Glutamatergic neuron (in vitro differentiated cells): ENCODE data around the gene ZFTA. TPM values are rescaled to one million over a fixed set of nuclear protein-coding genes. Genes with fewer than 3 reads are reported as not detected.
A peak's percentile ranks its signal among the peaks of the same experiment; 100 is the strongest.

Experiments
- DNase-seq: peaks from one replicate; pipeline ENCODE4 v3.0.0; 2022
- H3K27ac Mint-ChIP-seq: one replicate; pipeline ENCODE4 v1.8.0; 2020; ENCODE audit warnings: mild to moderate bottlenecking, mixed read lengths, inconsistent platforms; ENCODE audit not compliant: unreplicated experiment
- H3K27me3 Mint-ChIP-seq: one replicate; pipeline ENCODE4 v1.8.0; 2020; ENCODE audit warnings: mild to moderate bottlenecking, moderate library complexity, mixed read lengths, inconsistent platforms; ENCODE audit not compliant: unreplicated experiment
- H3K36me3 Mint-ChIP-seq: one replicate; pipeline ENCODE4 v1.8.0; 2020; ENCODE audit warnings: mild to moderate bottlenecking, mixed read lengths, inconsistent platforms; ENCODE audit not compliant: unreplicated experiment
- H3K4me1 Mint-ChIP-seq: one replicate; pipeline ENCODE4 v1.8.0; 2020; ENCODE audit warnings: mild to moderate bottlenecking, low read depth, mixed read lengths, inconsistent platforms; ENCODE audit not compliant: unreplicated experiment
- H3K4me3 Mint-ChIP-seq: one replicate; pipeline ENCODE4 v1.8.0; 2020; ENCODE audit warnings: mild to moderate bottlenecking, mixed read lengths, inconsistent platforms; ENCODE audit not compliant: unreplicated experiment
- H3K9me3 Mint-ChIP-seq: one replicate; pipeline ENCODE4 v1.8.0; 2020; ENCODE audit warnings: mild to moderate bottlenecking, moderate library complexity, mixed read lengths, inconsistent platforms; ENCODE audit not compliant: unreplicated experiment
- total RNA-seq: library from RNA; stranded (reverse); fragmentation: NEBNext Ultra II Directional; extraction: Animal tissue kit (Norgen Biotek cat#: 25700); gene quantifications from one replicate; pipeline ENCODE4 v1.2.1, GENCODE V29; 2021; ENCODE audit not compliant: unreplicated experiment
- TF ChIP-seq, protein P1 (sequence below): fragments of 200-600 bp; sonication (generic); IDR thresholded peaks from one replicate; pipeline ENCODE4 v1.5.0; 2021; ENCODE audit not compliant: partially characterized antibody, unreplicated experiment

The ZFTA gene
- total RNA-seq, 1 donor from 2014 or later = 216 TPM

DNA sequence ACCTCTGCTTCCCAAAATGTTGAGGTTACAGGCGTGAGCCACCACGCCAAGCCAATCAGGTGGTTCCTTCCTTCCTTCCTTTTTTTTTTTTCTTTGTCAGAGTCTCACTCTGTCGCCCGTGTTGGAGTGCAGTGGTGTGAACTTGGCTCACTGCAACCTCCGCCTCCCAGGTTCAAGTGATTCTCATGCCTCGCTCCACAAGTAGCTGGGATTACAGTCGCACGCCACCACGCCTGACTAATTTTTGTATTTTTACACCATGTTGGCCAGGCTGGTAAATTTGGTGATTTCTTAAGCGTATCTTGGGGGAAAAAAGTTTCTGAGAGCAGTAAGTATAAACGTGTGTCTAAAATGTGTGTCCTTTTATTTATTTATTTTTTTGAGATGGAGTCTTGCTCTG, 26.5 kb upstream of the ZFTA start:
- H3K36me3 Mint-ChIP-seq = peaks cover 10% of the 10 kb centered on the region
- H3K4me1 Mint-ChIP-seq = no peaks in the 10 kb centered on the region
- no peaks in the 10 kb centered on the region for H3K9me3 Mint-ChIP-seq
- no peaks in the 10 kb centered on the region for H3K27me3 Mint-ChIP-seq
- no peak overlapping the region for H3K27ac Mint-ChIP-seq
- no peak overlapping the region for H3K4me3 Mint-ChIP-seq
- TF ChIP-seq, protein P1, sequence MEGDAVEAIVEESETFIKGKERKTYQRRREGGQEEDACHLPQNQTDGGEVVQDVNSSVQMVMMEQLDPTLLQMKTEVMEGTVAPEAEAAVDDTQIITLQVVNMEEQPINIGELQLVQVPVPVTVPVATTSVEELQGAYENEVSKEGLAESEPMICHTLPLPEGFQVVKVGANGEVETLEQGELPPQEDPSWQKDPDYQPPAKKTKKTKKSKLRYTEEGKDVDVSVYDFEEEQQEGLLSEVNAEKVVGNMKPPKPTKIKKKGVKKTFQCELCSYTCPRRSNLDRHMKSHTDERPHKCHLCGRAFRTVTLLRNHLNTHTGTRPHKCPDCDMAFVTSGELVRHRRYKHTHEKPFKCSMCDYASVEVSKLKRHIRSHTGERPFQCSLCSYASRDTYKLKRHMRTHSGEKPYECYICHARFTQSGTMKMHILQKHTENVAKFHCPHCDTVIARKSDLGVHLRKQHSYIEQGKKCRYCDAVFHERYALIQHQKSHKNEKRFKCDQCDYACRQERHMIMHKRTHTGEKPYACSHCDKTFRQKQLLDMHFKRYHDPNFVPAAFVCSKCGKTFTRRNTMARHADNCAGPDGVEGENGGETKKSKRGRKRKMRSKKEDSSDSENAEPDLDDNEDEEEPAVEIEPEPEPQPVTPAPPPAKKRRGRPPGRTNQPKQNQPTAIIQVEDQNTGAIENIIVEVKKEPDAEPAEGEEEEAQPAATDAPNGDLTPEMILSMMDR = no peak
- DNase-seq = no peak

DNA sequence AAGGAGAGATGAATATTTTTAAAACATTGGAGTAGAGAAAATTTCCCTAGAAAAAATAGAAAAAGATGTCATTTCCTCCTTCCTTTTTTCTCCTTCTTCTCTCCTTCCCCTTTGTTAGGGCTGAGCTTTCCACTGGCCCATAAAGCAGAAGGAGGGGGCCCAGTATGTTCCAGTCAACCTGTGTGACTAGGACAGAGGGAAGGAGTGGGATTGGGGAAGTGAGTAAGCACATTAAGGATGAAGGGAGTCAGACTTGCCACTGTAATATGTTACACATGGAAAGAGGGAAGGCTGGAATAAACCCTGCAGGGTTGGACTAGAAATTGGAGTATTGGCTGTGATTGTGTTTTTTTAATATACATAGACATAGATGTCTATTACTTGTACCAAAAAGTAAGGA, 24.6 kb upstream of the ZFTA start:
- no peak overlapping the region for H3K27ac Mint-ChIP-seq
- no peak for DNase-seq
- peaks cover 1% of the 10 kb centered on the region for H3K9me3 Mint-ChIP-seq
- peaks cover 10% of the 10 kb centered on the region for H3K36me3 Mint-ChIP-seq
- no peaks in the 10 kb centered on the region for H3K4me1 Mint-ChIP-seq
- H3K27me3 Mint-ChIP-seq = no peaks in the 10 kb centered on the region
- TF ChIP-seq, protein P1 = no peak
- no peak overlapping the region for H3K4me3 Mint-ChIP-seq

DNA sequence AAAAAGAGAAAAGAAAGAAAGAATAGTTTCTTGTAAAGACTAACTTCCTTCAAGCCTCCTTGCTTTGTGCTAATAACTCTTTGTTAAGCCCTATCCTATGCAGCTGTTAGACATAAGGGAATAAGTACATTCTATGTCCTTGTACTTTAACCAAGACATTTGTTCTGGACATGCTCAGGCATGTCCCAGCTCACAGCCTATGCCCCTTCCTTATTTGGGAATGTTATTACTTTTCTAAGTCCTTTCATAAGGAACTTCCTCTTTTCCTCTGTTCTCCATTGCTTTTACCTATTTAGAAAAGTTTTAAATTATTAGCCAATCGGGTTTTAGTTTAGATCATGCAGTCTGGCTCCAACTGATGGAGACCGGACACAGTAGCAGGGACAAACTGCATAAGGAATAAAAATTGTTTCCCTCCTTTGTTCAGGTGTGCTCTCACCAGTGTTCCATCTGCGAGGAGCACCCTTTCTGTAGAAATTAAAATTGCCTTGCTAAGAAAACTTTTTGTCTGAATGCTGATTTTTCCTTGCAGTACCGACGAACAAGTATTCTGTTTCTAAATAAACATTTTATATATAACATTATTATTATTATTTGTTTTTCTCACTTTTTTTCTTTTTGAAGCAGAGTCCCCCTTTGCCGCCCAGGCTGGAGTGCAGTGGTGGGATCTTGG, 23.1 kb upstream of the ZFTA start:
- peaks cover 1% of the 10 kb centered on the region for H3K9me3 Mint-ChIP-seq
- no peaks in the 10 kb centered on the region for H3K4me1 Mint-ChIP-seq
- H3K4me3 Mint-ChIP-seq = no peak overlapping the region
- no peak overlapping the region for H3K27ac Mint-ChIP-seq
- H3K36me3 Mint-ChIP-seq = peaks cover 10% of the 10 kb centered on the region
- H3K27me3 Mint-ChIP-seq = no peaks in the 10 kb centered on the region
- no peak for DNase-seq
- TF ChIP-seq, protein P1 = no peak

DNA sequence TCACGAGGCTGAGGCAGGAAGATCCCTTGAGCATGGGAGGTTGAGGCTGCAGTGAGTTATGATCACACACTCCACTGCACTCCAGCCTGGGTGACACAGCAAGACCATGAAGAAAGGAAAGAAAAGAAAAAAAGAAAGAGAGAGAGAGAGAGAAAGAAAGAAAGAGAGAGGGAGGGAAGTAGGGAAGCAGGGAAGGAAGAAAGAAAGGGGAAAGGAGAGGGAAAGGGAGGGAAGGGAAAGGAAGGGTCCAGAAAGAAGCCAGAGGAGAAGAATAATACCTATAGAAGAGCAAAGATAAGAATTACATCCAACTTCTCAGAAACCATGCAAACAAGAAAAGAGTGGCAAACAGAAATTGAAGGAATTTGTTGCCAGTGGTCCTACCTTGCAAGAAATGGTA, 17.2 kb upstream of the ZFTA start:
- no peak for DNase-seq
- Mint-ChIP-seq H3K4me1 (no peaks in the 10 kb centered on the region), H3K27me3 (peaks cover 2% of the 10 kb centered on the region), H3K9me3 (peaks cover 4% of the 10 kb centered on the region), H3K36me3 (no peaks in the 10 kb centered on the region), H3K4me3 (no peak overlapping the region), H3K27ac (no peak overlapping the region)
- TF ChIP-seq, protein P1 = no peak

DNA sequence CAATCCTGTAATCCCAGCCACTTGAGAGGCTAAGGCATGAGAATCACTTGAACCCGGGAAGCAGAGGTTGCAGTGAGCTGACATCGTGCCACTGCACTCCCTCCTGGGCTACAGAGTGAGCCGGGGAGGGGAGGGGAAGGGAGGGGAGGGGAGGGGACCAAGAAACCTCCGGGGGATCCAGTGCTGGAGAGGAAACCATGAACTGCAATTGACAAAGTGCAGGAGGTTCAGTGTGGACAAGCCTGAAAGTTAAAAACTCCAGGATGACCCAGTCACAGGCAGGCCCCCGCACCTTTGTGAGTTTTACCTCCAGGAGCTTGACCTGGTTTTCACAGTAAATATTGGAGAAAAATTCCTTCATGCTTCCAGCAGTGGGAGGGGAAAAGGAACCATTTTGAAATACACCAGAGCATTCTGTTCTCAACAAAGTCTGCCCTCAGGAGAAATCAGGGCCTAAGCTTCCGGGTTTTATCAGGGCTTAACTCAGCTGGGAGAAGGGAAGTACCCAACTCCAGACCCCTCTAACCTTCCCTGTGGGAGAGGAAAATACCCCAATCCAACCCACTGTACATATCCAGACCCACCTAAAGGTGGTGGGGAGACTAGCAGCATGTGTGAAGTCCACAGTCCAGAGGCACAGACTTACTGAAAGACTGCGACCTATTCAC, 15.5 kb upstream of the ZFTA start:
- H3K4me1 Mint-ChIP-seq = no peaks in the 10 kb centered on the region
- H3K9me3 Mint-ChIP-seq = peaks cover 4% of the 10 kb centered on the region
- H3K4me3 Mint-ChIP-seq = no peak overlapping the region
- TF ChIP-seq, protein P1 = no peak
- H3K27me3 Mint-ChIP-seq = peaks cover 5% of the 10 kb centered on the region
- H3K27ac Mint-ChIP-seq = no peak overlapping the region
- H3K36me3 Mint-ChIP-seq = no peaks in the 10 kb centered on the region
- peak; percentile 24 for DNase-seq
